ENCODE data around the gene CSK. TPM values are rescaled to one million over a fixed set of nuclear protein-coding genes. Genes with fewer than 3 reads are reported as not detected.

The CSK gene
- total RNA-seq, 1 donor: 28.1 TPM

DNA sequence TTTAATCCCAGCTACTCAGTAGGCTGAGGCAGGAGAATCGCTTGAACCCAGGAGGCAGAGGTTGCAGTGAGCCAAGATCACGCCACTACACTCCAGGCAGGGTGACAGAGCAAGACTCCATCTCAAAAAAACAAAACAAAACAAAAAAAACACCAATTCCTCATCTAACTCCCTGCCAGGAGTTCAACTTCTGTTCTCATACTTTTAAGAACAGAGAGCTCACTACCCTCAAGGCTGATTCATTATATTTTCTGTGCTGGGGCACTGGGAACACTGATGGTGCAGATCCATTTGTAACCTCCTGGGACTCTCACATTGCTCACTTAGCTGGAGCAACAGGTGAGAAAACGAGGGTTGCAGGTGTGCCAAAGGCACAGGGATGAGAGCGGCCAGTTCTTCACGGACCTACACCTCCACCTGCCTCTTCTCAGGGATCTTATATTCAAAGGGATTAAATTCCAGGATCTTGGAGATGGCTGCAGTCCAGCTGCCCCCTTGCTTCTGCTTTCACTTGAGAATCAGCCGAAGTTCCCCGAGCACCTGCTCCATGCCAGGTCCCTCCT lies 12.3 kb upstream of the CSK start:
- H3K4me3 ChIP-seq (ENCODE audit: low read depth, low read length): no peak overlapping the region
- no peak for DNase-seq (ENCODE audit: low read depth)
- TF ChIP-seq, protein P1, sequence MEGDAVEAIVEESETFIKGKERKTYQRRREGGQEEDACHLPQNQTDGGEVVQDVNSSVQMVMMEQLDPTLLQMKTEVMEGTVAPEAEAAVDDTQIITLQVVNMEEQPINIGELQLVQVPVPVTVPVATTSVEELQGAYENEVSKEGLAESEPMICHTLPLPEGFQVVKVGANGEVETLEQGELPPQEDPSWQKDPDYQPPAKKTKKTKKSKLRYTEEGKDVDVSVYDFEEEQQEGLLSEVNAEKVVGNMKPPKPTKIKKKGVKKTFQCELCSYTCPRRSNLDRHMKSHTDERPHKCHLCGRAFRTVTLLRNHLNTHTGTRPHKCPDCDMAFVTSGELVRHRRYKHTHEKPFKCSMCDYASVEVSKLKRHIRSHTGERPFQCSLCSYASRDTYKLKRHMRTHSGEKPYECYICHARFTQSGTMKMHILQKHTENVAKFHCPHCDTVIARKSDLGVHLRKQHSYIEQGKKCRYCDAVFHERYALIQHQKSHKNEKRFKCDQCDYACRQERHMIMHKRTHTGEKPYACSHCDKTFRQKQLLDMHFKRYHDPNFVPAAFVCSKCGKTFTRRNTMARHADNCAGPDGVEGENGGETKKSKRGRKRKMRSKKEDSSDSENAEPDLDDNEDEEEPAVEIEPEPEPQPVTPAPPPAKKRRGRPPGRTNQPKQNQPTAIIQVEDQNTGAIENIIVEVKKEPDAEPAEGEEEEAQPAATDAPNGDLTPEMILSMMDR (IDR thresholded peaks at IDR 0.05; ENCODE audit: insufficient read depth, low read length): no peak

DNA sequence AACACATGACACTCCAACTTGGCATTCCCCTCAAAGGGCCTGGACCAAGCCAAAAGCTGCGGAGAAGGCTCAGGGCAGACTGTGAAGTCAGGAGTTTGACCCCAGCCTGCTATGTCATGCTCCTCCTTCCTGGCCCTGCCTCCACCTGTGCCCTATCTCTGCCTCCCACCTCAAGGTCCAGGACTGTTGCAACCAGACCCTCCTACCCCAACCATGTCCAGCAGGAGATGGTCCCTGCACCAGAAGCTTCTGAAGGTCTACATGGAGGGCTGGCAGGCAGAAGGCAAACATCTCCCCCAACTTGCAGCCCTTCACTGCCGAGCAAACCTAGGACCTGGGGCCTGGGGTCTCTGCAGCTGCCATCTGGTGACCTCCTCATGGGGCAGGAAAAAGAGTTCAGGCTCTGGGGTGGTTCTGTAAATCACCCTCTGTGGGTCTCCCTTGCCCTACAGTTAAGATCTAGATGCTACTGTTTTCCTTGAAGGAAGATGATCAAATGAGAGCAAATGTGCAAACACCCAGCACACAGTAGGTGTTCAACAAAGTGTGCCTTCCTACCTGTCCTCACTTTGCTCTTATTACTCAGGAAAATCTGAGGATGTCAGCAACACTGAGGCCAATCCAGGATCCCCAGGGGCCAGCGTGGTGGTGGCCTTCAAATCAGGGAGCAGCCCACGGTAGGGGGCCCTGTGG lies 11.5 kb upstream of the CSK start:
- H3K4me3 ChIP-seq (ENCODE audit: low read depth, low read length): no peak overlapping the region
- TF ChIP-seq, protein P1 (IDR thresholded peaks at IDR 0.05; ENCODE audit: insufficient read depth, low read length): no peak
- DNase-seq (ENCODE audit: low read depth): no peak

DNA sequence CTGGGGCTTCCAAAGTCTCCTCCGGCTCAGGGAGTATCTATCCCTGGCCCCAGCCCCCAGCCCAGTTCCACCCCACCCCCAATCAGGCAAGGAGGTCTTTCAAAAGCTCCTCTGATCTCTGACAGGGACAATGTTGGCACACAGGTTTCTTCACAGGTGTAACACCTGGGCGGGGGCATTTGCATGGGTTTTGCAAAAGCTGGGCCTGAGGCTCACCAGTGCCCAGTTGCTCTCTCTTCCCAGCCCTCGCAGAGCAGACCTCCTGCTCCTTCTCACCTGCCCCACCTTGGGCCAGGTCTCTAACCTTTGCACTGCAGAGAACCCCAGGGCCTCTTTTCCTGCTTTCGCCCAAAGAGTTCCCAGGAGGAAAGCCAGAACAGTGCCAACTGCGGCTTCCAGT lies 8.6 kb upstream of the CSK start:
- TF ChIP-seq, protein P1 (IDR thresholded peaks at IDR 0.05; ENCODE audit: insufficient read depth, low read length): no peak
- no peak for DNase-seq (ENCODE audit: low read depth)
- no peak overlapping the region for H3K4me3 ChIP-seq (ENCODE audit: low read depth, low read length)

DNA sequence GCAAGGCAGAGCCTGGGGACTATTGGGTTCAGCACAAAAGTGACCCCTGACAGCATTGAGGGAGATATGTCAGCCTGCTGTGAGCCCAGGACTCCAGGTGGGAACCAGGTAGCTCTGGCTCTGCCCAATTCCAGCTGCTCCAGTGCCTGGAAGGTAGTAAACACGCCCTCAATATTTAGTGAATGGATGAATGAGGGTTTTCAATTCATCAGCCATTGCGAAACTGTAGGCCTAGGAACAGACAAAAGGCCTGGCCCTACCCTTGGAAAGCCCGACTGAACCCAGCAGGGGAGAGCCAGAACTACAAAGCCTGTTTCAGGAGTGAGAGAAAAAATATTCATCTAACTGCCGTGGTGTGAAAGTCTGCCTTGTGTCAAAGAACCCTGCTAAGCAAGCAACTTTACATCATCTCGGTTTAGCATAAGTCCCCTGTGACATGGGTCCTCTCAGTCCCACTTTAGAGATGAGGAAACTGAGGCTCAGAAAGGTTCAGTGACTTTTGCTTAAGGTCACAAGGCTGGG lies 8.1 kb upstream of the CSK start:
- no peak for DNase-seq (ENCODE audit: low read depth)
- TF ChIP-seq, protein P1 (IDR thresholded peaks at IDR 0.05; ENCODE audit: insufficient read depth, low read length): no peak

DNA sequence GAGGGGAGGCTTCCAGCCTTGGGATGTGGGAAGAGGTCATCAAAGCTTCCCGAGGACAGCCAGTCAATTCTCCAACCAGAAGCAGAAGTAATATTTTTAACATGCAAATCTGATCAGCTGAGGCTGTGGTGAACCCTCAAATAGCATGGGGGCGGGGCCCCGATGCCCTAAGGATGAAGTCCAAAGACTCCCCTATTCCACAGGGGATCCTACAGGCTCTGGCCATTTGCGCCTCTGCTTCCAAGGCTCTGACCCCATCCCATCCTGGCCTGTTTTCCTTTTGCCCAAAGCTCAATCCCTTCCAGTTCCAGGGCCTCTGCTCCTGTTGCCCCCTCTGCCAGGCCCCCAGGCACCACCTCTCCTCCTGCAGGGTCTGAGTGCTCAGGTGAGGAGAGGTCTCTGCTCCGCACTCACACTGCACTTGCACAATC lies 6.7 kb upstream of the CSK start:
- H3K4me3 ChIP-seq (ENCODE audit: low read depth, low read length): no peak overlapping the region
- TF ChIP-seq, protein P1 (IDR thresholded peaks at IDR 0.05; ENCODE audit: insufficient read depth, low read length): no peak
- no peak for DNase-seq (ENCODE audit: low read depth)

More for the DNA sequence above, 8.1 kb upstream of the CSK start:
- H3K4me3 ChIP-seq (ENCODE audit: low read depth, low read length): no peak overlapping the region

DNA sequence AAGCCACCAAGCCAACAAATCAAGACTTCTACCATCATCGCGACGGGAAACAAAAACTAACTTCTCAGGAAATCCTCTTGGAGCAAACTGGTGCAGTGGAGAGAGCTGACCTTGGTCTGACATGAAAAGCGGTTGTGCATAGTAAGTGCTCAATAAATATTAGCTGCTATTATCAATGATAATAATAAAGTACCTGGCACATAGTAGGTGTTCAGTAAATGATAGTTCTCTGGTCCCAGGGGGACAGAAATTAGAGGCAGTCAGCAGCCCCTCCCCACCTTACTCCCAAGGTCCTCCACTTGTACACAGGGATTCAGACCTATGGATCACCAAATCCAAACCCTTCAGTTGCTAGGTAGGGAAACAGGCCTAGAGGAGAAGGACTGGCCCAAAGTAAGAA lies 6.0 kb upstream of the CSK start:
- H3K4me3 ChIP-seq (ENCODE audit: low read depth, low read length): no peak overlapping the region
- TF ChIP-seq, protein P1 (IDR thresholded peaks at IDR 0.05; ENCODE audit: insufficient read depth, low read length): no peak
- DNase-seq (ENCODE audit: low read depth): no peak

Data from fibroblast of the aortic adventitia (primary cell).